MV-4-11 (cell line): ENCODE data around the gene IKBKE.

Experiments used
- DNase-seq: peaks from one replicate; lab custom pipeline; 2025; lab: John Stamatoyannopoulos, UW

Gene IKBKE

DNA sequence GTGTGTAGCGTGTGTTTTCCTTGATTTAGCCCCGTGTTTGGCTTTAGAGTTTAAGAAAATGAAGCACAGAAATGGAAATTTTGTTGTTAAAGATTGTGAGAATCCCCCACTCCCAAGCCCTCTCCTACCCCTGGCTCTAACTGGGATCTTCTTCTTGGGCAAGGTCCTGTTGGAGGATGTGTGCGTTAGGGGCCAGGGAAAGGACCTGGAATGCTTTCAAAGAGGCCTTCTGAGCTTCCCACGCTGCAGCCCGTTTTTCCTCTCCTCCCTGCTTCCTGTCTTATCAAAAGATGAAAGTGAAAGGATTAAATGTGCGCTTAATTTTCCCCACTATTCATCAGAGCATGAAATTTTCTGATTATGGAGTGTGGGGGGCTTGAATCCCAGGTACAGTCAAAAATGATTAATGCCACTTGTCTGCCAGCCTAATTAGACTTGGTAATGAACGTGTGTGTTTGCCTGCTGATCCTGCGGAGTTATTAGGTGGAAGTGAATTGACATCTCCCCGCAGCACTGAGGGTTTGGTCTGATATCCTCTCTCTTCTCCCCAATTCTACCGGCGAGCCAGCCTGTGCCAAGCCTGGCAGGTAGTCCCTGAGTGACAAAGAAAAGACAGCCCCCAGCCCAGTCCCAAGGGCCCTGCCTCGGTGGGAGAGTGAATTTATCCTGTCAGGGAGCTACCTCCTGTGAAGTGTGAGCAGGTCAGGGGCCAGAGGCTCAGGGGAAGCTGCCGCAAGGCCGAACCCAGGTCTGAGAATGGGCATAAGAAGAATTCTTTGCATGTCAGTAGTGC, 42.0 kb downstream of the IKBKE start:
- no peak for DNase-seq

DNA sequence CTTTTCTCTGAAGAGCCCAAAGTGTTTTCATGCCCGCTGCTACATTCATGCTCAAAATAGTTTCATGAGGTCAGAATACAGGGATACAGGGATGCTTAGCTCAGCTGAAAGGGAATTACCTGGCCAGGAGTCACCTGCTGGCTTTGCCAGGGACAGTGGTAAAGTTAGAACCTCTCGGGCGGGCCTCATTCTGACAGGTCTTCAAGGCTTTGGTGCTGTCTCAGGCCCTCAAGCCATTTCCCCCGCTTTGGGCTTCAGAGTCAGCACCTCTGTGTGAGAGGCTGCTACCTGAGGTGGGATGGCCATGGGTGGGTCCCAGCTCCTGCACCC, 42.5 kb downstream of the IKBKE start:
- DNase-seq: no peak

GRCh38 chr1:206513312-206514111, 43.2 kb downstream of the IKBKE start:
- no peak for DNase-seq

DNA sequence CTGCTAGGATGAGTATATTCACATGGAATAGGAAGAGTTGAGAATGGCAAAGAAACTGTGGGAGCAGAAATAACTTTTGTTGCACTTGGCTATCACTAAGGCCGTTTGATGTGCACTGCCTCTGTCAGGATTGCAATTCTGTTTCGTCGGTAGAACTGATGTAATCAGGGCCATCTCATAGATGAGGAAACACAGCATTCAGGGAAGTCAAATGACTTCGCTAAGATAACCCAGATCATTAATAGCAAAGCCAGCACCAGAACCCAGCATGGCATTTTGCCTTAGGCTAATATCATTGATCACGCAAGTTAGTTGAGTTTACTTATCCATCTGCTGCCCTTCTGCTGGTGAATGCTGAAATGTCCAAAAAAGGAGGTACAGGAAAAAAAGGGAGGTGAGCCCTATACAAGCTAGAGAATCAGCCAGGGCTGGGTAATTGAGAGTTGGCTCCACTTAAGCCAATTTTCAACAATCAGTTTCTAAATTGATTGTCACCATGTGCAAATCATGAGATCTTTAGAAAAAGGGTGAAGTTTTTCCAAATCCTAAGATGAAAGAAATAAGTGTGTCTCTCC, 44.6 kb downstream of the IKBKE start:
- peak; percentile 14 for DNase-seq

- no peak for DNase-seq
Observed at GRCh38 chr1:206516728-206516990, 46.4 kb downstream of the IKBKE start.

DNA sequence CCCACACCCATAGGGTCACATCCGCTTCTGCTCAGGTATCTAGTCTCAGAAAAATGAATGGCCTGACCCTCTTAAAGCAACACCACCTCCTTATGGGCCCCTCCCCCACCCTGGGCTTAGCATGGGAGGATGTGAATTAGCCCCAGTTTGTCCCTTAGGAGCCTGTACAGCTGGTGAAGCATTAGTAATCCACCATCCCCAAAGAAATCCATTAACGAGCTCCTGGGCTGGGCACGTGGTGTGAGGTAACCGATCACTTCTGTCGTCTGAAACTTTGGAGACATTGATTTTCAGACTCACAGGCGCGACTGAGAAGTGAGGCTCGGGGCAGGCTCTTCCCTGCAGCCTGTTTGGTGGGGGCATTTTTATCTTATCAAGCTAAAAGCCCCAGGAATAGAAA, 47.5 kb downstream of the IKBKE start:
- no peak for DNase-seq

- no peak for DNase-seq
Observed at GRCh38 chr1:206518206-206518605, 47.9 kb downstream of the IKBKE start.

DNA sequence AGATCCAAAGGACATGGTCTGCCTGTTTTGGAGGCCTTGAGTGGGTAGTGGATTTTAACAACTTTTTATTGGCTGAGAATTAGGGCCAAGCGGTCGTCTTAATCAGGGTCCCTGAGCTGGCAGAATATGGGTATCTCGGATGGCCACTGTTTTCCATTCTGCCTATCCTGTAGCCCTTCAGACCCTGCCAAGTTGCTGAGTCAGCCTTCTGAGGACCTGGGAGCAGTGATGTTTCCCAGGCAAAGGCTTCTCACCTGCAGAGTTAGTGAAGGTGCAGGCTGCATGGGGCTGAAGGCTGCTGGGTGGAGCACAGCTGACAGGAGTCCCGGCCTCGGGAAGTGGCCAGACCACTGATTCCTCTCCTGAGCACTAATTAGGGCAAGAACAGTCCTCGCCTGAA, 48.5 kb downstream of the IKBKE start:
- DNase-seq: no peak

- DNase-seq: no peak
Observed at GRCh38 chr1:206521127-206521526, 50.9 kb downstream of the IKBKE start.

GRCh38 chr1:206521694-206522402, 51.6 kb downstream of the IKBKE start:
- no peak for DNase-seq

DNA sequence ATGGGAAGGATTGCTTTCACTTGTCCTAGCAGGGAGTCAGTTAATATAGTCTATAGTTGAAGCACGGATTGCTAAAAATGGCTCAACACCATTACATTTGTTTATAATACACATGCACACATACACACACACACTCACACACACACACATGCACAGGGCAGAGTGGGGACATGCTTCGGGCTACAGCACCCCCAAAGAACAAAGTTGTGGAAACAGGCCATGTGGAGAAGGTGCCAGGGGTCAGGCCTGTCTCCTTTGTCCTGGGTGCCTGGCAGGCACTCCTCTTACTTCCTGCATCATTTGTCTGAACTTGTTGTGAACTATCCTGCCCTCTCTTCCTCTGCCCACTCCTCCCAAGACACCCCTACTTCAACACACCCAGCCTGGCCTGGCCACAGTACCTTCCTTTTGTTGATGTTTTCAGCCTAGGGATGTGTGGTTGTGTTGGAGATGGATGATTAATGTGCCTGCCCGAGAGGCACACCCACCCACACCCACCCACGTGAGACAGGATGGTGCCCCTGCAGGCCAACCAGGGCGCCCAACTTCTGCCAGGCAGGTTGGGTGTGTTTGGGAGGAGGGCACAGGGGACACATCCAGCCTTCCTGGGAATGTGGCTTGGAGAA, 54.6 kb downstream of the IKBKE start:
- no peak for DNase-seq

DNA sequence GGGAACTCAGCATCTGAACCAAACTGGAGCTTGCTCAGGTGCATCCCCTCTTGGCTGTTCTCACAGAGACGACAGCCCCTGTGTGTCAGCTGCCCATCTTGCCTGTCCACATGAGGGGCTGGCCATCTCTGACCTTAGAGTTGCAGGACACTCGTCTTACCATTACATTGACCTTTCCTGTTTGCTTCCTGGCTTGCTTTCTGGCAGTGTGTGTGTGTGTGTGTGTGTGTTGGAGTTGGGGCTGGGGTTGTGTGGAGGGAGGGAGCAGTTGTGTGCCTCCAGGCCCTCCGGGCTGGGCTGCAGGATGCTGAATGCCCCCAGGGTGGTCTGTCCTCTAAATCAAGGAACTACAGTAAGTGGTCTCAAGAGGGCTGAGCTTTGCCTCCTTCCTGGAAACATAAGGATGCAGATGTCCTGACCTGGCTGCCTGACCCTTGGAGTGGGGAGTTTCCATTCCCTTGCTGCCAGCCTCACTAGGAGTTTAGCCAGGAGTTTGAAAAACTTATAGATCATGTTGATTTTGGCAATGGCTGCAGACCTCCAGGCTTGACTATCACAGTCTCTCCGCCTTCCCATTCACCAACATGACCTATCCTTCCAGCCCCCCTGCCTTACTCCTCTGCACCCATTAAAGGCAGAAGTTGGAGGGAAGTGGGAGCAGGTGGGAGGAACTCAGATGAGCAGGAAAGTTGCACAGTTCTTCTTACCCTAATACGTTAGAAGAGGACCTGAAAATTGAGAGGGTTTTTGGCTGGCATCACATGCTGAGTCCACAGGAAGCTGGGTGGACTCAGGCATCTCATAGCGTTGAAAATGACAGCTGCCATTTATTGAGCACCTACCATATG, 56.0 kb downstream of the IKBKE start:
- DNase-seq: no peak

DNA sequence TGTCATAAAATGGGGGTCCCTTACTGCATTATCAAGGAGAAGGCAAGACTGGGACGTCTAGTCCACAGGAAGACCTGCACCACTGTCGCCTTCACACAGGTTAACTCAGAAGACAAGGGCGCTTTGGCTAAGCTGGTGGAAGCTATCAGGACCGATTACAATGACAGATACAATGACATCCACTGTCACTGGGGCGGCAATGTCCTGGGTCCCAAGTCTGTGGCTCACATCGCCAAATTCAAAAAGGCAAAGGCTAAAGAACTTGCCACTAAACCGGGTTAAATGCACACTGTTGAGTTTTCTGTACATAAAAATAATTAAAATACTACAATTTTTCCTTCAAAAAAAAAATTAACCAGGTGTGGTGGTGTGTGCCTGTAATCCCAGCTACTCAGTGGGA, 59.1 kb downstream of the IKBKE start:
- DNase-seq: no peak

DNA sequence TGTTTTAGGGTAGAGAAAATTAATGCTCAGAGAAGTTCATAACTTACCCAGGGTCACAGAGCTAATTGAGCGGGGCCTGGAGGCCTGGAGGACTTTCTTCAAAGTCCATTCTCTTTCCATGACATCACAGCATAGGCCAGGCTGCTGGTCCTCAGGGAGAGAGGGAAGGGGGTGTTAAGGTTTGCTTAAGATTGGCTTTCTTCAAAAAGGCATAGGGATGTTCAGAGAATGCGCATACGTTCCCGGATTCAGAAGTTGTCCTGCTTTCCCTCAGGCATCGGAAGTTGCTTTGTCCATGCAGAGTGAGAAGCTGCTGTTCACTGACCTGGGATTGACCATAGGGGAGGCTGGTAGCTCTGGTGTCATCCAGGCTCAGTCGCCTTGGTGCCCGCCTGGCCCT, 62.1 kb downstream of the IKBKE start:
- no peak for DNase-seq

DNA sequence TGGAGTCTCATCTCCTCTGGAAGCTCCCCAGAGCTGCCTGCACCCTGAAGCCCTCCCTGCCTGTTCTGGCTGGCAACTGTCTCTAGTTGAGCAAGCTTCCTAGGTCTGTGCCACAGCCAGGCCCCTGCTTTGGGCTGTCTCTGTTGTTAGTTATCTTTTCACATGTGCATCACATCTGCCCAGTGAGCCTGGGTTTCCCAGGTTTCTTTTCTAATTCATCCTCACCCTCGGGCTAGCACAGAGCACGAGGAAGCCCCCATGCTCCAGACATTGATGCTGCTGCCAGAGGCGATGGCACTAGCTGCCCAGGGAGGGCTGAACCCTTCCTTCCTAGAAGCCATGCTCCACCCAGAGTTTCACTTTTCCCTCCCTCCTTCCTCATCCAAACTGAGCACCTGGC, 64.3 kb downstream of the IKBKE start:
- DNase-seq: no peak

GRCh38 chr1:206535853-206536188, 65.5 kb downstream of the IKBKE start:
- DNase-seq: no peak

- no peak for DNase-seq
Observed at GRCh38 chr1:206537141-206537540, 66.9 kb downstream of the IKBKE start.

GRCh38 chr1:206538086-206538770, 68.0 kb downstream of the IKBKE start:
- no peak for DNase-seq

GRCh38 chr1:206538901-206539640, 68.8 kb downstream of the IKBKE start:
- DNase-seq: no peak

DNA sequence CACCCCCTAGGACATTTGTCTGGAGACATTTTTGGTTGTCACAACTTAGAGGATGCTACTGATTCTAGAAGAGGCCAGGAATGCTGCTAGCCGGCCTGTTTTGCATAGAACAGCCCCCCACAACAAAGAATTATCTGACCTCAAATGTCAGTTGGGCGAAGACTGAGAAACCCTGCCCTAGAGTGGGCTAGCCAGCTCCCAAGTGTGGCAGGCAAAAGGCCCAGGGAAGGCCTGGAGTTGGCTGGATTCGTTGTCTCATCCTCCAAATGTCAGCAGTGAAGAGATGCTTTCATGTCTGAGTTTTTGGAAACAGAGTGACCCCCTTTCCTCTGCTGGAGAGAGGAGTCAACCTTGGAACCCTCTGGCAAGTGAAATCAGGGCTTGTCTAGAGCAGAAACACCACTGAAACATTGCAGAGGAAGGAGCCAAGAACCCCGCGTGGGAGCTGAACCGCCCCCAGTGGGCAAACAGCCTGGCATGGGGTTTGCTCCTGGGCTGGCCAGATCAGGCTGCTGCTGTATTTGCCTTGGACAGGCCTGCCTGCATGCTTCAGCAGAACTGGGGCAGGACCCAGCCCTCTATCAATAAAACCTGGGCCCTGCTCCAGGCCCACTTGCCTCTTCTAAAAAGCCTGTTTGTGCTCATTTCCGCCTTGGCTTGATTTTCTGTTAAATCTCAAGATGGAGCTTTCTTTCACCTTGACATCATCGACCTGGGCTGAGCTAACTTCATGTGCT, 69.9 kb downstream of the IKBKE start:
- DNase-seq: no peak
